GM11168 (cell line): ENCODE data around the gene MAD1L1.
"Not testable (repeated sequence)": the region's sequence is repeated elsewhere in the genome, so short reads cannot be mapped to it uniquely, and the experiment has no call there.

Experiments
- in situ Hi-C: fragments of 300-500 bp; cut with MboI; formaldehyde crosslinking; loops from one replicate; pipeline ENCODE4 v1.12.0; 2022; ENCODE audit warnings: low sequenced_read_pairs; ENCODE audit not compliant: unreplicated experiment

Gene MAD1L1

GRCh38 chr7:1930381-1931065 is 302.2 kb downstream of the MAD1L1 start:
- in situ Hi-C loops = no loop called here

DNA sequence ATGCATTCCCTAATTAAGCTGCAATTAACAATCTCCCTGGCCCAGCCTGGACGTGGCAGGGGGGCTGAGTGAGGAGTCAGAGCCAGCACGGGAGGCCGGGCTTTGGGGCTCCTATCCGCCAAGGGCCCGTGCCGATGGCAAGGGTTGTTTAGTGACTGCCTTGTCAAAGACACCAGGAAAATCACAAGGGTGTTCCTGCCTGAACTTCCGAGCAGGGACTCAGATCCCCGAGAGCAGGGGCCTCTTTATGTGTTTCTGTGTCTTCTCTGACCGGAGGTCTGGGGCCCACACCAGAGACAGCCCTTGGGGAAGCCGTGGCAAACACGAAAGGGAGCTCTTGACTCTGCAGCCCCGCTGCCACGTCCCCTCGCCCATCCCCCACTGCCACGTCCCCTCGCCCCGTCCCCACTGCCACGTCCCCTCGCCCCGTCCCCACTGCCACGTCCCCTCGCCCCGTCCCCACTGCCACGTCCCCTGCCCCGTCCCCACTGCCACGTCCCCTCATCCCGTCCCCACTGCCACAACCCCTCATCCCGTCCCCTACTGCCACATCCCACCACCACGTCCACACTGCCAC is 303.3 kb downstream of the MAD1L1 start:
- in situ Hi-C loops = not testable (repeated sequence)

- in situ Hi-C loops = no loop called here
These were observed 303.9 kb downstream of the MAD1L1 start for GRCh38 chr7:1928645-1929348.

GRCh38 chr7:1927937-1928644 is 304.7 kb downstream of the MAD1L1 start:
- in situ Hi-C loops = no loop called here

GRCh38 chr7:1926908-1927306 is 305.8 kb downstream of the MAD1L1 start:
- in situ Hi-C loops = no loop called here

DNA sequence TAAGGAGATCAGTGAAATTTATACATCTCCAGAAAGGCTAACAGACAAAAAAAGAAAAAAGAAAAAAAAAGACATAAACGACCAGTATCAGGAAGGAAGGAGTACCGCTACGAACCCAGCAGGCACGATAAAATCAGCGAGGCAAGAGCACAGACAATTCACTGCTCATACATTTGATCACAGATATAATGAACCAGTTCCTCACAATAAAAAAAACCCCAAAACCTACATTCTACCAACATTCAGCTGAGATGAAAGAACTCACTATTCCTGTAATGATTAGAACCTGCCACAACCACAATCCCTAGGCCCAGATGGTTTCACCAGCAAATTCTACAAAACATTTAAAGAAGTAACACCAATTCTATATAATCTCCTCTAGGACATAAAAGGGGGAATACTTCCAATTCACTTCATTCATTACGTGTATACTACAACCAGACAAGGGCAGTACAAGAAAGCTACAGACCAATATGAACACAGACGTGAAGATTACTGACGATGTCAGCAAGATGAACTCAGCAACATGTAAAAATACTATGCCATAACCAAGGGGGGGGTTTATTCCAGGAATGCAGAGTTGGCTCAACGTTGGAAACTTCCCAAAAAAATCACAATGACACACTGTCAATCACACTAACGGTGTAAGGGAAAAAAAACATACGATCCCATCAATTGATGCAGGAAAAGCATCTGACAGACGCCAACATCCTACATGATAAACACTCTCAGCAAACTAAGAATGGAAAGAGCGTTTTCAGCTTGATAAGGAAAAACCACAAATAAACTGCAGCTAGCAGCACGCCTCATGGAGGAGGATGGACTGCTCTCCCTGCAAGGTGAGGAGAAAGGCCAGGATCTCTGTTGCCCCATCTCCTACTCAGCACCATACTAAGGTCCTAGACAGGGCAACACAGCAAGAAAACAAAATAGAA is 306.5 kb downstream of the MAD1L1 start:
- in situ Hi-C loops = no loop called here

DNA sequence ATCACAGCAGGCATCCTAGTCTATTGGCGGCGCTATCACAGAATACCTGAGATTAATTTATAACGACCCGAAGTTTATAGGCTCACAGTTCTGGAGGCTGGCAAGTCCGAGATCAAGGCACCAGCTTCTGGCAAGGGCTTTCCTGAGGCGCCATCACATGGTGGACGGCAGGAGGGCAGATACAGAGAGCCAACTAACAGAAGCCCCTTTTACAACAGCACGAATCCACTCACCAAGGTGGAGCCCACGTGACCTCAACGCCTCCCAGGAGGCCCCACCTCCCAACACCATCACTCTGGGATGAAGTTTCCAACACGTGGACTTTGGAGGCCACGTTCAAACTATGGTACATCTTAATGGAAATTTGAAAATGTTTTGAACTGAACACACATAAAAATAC is 307.4 kb downstream of the MAD1L1 start:
- in situ Hi-C loops = no loop called here

- in situ Hi-C loops = no loop called here
These were observed 308.4 kb downstream of the MAD1L1 start for GRCh38 chr7:1924258-1924817.

- in situ Hi-C loops = no loop called here
These were observed 309.1 kb downstream of the MAD1L1 start for GRCh38 chr7:1923409-1924257.

- in situ Hi-C loops = no loop called here
These were observed 309.9 kb downstream of the MAD1L1 start for GRCh38 chr7:1922870-1923236.

DNA sequence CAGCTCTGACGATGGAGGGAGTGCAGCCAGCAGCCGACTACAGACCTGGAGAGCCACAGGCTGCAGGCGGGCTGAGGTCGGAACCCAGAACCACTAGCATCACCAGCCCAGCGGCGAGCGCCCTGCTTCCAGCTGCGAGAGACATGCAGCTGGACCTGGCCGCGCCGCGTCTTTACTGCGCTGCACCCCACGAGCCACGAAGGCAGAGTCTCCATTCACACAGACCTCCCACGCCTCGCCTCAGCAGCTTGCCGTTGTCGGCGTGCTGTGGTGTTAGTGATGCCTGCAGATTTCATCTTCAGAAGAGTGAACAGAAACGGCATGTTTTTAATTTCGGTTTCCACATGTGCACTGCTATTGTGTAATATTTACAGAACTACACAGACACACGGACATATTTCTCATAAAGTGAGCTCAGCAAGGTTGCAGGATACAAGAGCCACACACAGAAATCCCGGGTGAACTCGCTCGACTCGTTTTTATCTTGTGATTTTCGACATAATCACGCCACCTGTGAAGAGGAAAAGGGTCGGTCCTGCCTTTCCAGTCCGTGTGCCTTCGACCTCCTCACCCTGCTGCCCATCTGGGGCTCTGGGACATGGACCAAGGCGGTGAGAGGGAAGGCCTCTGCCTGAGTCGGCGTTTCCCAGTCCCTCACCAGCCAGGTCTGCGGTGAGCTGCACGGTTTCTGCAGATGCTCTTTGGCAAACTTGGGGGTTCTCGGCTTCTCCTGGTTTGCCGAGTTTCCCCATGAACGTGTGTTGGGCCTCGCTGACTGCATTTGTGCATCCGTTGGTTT is 310.5 kb downstream of the MAD1L1 start:
- in situ Hi-C loops = no loop called here

GRCh38 chr7:1920881-1921280 is 311.9 kb downstream of the MAD1L1 start:
- in situ Hi-C loops = no loop called here

DNA sequence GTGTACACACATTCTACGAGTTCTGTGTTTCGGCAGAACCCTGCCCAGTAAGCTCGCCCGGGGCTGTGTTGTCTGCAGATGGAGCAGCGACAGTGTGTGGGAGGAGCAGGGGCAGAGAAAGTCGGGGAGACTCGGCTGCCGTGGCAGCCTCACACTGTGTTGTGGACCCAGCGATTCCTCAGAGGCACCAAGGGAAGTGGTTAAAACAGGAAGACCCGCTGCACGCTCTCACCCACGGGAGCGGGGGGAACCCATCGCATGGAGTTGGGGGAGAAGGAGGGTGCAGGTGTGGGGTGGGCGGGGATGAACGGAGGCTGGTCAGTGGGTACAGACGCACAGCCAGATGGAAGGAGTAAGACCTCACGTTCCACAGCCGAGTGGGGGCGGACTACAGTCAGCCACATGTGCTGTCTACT is 312.5 kb downstream of the MAD1L1 start:
- in situ Hi-C loops = no loop called here

DNA sequence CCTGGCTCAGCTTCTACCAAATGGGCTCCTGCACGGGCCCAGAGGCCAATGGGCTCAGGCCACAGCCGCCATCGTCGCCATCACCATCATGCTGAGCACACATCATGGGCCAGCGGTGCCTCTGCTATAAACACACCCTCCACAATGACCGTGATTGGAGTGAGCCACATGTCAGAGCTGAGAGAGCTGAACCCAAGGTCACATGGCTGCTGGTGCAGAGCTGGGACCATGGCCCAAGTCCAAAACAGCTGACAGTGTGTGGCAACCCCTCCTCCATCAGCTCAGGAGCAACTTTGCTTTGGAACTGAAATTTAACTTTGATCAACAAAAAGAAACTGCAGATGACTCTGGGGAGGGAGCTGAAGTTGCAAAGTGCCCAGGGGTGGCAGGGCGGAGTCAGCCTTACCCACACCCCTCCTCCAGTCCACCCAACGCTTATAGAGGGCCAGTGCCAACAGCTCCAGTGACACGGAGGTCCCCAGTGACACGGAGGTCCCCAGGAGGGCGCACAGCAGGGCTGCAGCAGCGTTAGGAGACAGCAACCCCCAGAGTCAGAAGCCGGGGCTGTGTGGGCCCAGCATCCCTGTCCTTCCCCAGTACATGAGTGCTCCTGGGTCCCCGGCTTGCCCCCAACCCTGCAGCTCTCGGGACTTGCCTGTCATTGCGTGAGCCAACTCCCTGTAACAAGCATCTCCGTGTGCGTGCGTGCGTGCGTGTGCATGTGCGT is 313.0 kb downstream of the MAD1L1 start:
- in situ Hi-C loops = no loop called here

DNA sequence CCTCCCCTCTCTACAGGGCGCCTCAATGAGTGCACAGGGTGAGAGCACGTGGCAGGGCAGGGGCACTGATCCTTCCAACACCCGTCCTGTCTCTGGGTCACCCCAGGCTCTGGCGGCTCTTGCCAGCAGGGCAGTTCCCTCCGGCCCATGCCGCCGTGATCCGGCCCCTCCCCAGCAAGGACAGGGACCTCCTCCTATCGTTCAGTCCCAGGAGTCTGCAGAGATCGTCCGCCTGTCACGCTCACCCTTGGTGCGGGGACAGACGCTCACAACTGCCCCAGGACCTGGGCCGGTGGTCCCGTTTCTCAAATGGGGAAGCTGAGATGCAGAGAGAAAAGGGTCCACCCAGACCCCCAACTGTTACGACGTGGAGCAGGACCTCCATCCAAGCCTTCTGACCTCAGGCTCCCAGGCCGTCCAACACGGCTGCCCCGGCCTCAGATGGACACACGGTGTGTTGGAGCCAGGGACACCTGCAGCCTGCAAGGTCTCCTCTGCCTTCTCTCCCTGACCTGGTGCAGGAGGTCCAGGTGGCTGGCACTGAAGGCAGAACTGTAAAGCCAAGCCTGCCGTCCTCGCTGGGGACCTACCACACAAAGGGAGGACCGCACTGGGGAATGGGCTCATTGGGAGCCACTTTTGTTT is 313.7 kb downstream of the MAD1L1 start:
- in situ Hi-C loops = no loop called here

DNA sequence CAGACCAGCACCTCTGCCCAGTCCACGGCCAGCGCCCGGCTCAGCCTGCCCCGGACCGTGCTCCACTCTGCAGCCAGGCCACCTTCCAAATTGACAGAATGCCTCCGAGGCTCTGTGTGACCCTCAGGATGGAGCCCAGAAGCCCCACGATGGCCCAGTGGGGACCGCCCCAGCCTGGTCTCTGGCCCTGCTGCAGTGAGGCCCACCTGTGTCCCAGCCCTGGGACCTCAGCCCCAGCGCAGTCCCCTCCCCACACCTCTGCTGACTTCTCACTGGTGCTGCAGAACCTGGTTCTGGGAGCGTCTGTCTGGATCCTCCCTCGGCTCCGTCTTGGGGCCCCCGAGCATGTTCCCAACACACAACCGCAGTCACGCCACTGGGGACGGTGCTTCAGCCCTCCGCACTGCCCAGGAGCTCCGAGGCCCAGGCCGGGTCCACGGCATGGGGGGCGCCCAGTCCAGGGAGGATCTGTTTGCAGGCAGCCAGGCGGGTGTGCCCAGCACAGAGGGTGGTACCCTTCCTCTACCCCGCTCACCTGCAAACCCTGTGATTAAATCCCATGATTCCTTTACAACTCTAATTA is 314.6 kb downstream of the MAD1L1 start:
- in situ Hi-C loops = no loop called here
